NCI-H82 treated with DMSO at 0.1 percent for 48 hours (cell line): ENCODE results near the gene PPP5C.
"Not testable (repeated sequence)": the region's sequence is repeated elsewhere in the genome, so short reads cannot be mapped to it uniquely, and the experiment has no call there.

Experiments used
- DNase-seq: peaks from one replicate; lab custom pipeline; 2025; ENCODE audit not compliant: unreplicated experiment; lab: John Stamatoyannopoulos, UW

PPP5C gene

DNA sequence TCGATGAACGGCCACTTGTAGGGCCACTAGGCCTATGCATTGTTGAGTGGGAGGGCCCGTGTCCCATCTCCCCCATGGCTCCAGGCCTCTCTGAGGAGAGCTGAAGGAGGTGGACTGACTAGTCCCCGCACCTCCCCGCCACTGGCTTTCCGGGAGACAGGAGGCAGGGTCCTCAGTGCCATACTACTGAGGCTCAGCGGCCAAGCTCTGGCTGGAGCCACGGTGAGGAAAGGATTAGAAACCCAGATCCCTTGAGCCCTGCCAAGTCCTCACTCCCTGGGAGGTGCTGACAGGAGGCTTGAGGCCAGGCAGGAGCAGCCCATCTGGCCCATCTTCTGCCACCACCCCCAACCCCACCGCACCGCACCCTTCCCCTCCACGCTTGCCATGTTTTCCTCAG is 37.5 kb downstream of the PPP5C start:
- peak; percentile 41 for DNase-seq

DNA sequence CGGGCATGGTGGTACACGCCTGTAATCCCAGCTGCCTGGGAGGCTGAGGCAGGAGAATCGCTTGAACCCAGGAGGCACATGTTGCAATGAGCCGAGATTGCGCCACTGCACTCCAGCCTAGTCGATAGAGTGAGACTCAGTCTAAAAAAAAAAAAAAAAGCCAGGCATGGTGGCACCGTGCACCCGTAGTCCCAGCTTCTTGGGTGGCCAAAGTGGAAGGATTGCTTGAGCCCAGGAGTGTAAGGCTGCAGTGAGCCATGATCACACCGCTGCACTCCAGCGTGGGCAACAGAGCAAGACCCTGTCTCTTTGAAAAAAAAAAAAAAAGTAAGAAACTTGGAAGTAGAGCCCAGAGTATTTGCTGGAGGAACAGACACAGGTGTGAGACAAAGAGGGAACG is 38.7 kb downstream of the PPP5C start:
- DNase-seq: no peak

DNA sequence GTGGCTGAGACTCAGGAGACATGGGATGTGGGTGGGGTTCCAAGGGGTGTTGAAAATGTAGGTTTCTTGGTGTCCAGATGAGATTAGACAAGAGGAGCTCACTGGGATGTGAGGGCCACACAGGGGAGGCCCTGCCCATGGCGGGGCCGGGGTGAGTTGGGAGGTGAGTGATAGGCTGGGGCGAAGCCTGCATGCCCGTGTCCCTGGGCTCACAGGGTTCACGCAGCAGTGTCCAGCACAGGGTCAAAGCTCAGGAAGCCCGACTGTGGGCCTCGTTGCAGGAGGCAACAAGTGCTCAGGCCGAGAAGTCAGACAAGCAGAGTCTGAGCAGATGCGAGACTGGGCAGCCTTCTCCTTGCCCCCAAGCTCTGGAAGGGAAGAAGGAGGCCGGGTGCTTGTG is 39.3 kb downstream of the PPP5C start:
- no peak for DNase-seq

DNA sequence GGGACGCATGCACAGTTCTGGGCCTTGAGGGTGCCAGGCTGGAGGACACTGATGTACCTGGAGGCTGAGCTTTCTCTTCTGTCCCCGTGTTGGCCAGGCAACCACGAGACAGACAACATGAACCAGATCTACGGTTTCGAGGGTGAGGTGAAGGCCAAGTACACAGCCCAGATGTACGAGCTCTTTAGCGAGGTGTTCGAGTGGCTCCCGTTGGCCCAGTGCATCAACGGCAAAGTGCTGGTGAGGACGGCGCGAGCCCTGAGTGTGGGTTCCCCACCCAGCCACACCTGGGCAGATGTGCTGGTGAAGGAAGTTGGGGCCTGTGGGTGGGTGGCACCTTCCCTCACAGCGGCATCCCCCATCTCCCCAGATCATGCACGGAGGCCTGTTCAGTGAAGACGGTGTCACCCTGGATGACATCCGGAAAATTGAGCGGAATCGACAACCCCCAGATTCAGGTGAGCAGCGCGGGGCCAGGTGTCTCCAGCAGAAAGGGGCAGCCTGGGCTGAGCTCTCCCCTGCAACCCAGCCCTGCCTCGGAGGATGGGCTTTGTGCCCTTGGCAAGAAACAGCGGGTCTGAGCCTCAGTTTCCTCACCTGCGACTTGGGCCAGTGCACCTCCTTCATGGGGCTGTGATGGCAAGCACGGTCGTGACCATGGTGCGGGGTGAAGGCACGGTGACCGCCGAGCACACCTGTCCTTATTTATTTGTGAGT is 40.3 kb downstream of the PPP5C start:
- no peak for DNase-seq

DNA sequence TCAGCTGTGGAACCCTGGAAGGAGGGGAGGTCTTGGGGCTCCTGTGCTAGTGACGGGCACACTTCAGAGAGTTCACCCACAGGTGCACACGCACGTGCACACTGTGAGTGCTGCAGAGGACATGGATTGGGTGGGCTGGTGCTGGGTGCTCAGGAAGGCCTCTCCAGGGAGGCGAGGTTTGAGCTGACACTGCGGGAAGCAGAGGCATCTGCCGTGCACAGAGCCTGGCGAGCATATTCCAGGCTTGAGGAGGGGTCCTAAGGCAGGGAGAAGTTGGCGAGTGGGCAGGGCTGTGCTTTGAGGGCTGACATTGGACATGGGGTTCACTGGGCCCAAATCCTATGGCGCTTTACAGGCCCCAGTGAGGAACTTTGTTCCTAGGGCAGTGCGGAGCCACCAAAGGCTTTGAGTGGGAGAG is 40.8 kb downstream of the PPP5C start:
- DNase-seq: no peak

DNA sequence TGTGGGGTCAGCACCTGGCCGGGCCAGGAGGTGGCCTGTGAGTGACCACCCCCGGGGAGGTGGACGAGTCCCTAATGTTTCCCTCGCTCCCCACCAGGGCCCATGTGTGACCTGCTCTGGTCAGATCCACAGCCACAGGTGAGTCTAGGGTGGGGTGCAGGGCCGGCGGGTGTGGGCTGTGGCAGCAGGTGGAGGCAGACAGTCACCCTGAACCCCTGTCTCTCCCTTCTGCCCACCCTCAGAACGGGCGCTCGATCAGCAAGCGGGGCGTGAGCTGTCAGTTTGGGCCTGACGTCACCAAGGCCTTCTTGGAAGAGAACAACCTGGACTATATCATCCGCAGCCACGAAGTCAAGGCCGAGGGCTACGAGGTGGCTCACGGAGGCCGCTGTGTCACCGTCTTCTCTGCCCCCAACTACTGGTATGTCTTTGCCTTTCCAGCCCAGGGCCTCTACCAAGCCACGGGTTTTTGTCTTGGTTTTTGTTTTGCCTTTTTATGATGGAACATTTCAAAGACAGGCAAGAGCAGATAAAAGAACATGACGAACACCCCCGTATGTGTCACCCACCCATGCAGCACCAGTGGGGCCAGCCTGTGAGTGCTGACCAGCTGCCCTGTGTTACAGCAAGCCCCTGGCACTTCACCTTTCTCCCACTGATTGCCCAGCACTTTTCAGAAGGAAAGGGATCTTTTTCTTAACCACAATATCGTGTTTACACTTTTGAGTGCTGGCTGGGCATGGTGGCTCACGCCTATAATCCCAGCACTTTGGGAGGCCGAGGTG is 41.6 kb downstream of the PPP5C start:
- DNase-seq: no peak

DNA sequence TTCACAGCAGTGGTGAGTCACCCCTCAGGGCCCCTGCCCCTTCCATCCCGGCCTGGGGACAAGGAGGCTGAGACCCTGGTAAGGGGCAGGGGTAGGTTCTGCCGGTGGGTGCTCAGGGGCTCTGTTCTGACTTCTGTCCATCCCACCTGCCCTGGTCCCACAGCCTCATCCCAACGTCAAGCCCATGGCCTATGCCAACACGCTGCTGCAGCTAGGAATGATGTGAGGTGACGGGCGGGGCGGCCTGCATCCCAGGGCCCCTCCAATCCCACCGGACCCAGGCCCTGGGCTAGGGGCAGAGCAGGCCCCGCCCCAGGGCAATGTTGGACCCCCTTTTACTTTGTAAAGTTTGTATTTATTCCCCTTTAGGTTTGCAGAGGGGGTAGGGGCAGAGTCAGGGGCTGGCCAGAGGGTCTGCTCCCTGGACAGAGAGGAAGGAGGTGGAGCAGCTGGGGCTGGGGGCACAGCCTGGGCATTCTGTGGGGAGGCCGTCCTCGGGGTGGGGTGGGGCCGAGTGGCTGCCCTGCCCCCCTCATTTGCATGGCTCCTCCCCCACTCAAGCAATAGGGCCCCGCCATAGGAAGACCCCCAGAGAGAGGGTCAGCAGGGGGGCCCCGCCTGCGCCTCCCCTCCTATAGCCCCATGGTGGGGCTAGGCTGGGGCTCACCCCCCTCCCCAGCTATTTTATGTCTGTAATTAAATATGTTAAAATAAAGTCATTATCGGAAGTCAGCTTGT is 43.4 kb downstream of the PPP5C start:
- no peak for DNase-seq

DNA sequence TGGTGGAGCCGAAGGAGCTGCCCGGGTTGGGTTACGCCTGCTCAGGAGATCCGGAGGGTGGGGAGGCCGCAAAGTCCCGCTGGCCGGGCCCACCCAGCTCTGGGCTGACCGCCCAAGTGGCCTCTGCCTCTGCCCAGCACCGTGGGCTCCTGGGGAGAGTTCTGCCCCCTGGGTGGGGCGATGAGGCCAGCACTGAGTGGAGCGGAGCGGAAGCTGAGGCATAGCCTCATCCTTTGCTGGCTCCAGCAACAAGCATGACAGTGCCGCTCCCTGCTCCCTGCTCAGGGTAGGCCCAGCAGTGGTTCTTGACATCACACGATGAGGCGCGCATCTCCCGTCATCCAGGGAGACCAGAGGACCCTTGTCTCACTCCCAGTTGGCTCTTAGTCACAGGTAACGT is 44.0 kb downstream of the PPP5C start:
- DNase-seq: no peak

DNA sequence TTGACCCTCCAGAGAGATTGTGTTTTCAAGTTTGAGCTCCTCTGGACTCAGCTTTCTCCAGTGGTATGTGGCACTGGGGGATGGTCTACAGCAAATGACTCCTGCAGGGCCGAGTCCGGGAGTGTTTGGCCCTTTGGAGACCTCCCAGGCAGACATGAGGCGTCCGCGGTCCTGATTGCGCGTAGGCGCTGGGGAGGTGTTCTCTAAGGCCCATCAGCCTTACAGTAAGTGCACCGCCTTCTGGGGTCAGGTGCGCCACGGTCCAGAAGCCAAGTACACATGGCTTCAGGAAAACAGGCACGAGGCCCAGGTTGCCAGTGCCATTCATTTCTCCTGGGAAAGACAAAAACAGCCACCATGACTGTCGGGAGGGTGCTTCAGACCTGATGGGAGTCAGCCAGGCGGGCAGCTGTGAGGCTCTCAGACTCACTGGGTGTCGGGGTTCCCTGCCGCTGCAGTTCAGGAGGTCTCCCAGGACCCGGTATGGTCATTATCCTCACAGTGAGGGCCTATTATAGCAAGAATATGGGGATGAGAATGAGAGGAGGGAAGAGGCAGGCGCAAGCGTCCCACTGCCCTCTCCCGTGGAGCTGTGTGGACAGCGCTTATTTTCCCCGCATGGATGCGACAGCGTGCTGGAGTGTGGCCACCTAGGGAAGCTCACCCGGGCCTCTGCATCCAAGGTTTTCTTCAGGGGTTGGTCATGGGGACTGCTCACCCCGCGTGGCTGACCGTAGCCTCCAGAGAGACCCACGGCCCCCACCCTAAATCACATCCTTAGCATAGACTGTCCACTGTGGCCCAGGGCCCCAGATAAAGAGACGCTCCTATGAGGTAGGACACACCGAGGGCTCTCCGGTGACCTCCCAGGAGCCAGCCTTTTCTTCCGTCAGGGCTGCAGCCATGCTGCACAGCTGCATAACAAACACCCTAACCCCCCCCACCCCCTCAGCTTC is 44.7 kb downstream of the PPP5C start:
- DNase-seq: no peak

DNA sequence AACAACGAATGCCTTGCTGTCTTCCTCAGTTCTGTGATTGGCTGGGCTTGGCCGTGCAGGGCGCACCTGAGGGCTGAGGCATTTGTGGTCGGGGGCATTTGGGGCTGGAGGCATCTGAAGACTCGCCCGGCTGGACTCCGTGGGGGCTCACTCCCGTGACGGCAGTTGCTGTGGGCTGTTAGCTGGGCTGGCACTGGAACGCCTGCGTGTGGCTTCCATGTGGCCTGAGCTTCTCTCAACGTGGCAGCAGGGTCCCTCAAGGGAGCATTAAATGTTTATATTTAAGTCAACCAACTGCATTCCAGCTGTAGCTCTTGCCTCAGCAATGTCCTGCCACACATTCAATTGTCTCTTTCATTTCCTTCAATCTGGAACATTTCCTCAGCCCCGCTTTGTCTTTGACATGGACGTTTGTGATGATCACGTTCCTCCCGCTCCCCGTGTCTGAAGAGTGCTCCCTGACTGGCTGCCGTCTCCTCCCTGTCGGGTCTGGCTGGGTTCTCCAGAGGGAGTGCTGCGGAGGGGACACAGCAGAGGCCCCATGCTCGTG is 45.4 kb downstream of the PPP5C start:
- DNase-seq: no peak

DNA sequence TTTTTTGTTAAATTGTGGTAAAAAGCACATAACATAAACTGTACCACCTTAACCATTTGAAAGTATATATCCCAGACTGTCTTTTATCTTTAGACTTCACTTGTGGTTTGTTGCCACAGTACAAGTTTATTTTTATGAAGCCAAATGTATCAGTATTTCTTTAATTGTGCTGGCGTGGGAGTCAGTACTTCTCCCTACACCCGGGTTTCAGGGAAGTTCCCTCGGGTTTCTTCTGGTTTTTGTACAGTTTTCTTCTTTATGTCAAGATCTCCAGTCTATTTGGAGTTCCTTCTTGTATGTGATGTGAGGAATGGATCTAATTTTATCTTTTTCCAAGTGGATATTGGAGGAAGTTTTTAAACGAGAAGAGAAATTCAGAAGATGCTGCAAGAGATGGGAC is 46.0 kb downstream of the PPP5C start:
- DNase-seq: no peak

DNA sequence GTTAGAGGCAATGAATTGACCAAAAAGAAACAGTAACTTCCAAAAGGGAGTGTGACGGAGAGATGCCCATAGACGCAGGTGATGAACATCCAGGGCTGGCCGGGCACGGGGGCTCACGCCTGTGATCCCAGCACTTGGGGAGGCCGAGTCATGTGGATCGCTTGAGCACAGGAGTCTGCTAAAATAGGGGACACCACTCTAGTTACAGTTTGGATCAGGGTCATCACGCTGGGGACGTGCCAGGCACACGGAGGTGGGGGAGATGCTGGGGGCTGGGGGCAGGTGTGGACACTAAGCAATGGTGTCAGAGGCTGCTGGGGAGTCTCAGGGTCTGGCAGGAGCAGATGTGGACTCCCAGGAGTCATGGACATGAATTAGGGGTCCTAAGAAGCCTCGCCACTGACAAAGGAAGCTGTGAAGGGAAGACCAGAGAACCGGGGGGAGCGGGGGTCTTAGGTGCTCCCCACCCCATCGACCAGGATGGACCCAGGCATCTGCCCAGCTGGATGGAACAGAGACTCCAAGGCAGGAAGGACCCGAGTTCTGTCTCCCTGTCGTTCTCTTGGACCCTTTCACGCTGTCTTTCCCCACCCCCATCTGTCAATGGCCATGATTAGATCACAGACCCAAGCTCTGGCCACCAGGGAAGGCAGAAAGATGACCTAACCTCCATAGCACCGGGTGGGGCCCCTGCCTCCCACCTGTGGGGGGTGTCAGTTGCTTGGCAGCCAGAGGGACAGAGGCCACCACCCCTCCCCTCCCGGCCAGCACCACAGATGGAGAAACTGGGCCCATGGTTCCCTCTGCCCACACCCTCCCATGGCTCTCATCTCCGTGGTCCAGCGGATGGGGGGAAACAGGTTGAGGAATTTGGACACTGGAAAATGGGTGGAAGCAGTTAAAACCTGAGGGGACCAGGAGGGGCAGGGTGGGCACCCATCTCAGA is 46.8 kb downstream of the PPP5C start:
- no peak for DNase-seq

DNA sequence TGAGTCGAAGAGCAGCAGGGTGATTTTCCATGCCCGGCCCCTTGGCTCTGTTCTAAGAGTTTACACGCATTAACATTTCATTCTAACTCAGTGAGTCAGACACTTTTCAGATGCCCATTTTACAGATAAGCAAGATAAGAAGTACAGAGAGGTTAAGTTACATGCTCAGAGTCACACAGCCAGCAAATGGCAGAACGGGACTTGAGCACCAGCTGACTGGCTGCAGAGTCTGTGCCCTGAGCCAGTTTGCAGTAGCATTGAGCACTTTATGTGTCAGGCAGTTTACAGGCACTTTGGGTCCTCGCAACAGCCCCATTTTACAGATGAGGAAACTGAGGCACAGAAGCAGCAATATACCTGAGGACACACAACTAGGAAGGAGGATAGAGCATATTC is 47.5 kb downstream of the PPP5C start:
- no peak for DNase-seq

DNA sequence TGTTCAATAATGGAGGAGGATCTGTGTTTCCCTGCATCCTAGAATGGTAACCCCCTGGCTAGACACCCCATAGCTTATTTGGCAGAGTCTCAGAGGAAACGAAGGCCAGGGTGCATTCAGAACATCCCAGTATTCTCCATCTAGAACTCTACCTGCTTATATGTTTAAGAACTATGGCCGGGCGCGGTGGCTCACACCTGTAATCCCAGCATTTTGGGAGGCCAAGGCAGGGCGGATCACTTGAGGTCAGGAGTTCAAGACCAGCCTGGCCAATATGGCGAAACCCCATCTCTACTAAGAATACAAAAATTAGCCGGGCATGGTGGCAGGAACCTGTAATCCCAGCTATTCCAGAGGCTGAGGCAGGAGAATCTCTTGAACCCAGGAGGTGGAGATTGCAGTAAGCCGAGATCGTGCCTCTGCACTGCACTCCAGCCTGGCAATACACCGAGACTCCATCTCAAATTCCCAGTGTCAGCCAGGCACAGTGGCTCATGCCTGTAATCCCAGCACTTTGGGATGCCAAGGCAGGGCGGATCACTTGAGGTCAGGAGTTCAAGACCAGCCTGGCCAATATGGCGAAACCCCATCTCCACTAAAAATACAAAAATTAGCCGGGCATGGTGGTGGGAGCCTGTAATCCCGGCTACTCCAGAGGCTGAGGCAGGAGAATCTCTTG is 51.1 kb downstream of the PPP5C start:
- not testable (repeated sequence) for DNase-seq

DNA sequence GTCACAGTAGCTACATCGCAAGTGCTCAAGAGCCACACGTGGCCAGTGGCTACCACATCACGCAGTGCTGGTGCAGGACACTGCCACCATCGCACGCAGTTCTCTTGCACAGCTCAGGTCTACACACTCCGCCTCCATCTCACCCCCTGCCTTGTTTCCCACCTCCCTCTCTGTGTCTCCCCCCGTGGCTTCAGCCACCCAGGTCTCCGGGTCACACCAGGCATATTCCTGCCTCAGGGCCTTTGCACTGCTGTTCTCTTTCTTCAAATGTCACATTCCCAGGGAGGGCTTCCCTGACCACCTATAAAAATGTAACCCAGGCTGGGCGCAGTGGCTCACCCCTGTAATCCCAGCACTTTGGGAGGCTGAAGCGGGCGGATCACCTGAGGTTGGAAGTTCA is 55.8 kb downstream of the PPP5C start:
- DNase-seq: no peak

DNA sequence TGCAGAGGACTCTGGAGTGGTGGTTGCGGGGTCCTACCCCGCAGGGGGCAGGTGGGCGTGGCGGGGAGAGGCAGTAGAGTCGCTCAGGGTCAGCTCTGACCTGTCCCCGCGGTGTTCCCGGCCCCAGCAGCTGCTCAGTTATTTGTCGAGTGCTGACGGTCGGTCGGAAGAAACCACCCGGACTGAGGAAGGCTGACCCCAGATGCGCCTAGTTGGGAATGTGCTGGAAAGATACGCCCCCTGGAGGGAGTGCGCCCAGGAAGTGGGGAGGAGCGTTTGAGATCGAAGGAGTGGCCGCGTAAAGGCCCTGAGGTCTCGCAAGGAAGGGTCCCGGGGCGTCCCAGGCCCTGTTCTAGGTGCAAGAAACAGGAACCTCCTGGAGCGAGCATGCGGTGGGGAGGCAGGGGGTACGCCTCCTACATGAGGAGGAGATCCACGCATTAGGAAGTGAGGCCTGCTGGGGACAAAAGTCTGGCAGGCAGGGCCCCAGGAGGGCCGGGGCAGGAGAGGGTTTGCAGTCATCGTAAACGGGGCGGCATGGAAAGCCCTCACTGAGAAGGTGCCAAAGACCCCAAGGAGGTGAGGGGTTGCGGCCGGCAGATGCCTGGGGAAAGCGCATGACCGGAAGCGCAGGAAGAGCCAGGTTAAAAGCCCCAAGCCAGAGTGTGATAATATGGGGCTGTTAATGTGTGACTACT is 57.3 kb downstream of the PPP5C start:
- peak; percentile 64 for DNase-seq

DNA sequence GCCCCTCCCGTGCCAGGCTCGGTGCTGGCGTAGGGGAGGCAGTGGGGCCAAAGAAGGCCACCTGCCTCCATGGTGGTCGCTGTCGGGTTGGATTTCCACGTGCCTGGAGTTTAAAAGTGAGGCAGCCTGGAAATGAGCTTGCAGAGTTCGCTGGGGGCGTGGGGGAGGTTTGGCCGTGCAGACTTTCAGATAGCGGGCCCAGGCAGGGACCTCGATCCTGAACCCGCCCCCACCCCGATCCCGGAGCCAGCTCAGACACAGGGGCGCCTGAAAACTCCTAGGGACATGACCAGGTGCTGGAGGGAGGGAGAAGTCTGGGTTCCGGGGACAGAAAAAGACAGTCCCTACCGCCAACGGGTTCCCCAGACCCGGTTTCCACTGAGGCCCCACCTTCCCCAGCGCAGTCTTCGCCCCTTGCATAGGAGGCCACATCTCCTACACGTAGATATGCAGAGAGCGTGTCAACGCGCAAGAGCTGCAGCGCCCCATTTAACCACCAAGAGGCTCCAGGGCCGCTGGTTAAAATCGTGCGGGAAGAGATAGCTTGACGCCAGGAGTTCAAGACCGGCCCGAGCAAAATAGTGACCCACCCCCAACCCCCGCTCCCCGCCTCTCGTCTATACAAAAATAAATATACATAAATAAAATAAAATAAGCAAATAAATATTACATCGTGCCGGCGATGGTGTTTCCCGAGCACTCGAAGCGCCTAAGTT is 58.0 kb downstream of the PPP5C start:
- DNase-seq: no peak

DNA sequence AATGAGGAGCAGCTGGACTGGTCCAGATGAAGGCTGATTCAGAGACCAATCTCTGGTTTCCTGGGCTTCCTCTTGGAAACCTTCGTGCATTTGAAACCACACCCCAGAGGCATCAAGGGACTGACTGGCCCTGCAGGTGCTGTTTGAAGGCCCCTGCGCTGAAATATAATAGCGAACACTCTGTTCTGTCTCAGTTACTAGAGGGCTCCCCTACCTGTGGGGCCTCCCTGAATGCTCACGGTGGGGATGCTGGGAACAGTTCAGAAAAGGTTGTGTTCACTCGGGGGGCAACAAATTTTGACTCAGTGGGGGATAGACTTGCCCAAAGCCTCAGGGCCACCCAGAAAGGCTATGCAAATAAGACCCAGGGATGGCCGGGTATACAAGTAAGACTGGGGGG is 60.1 kb downstream of the PPP5C start:
- no peak for DNase-seq
